Neuron (in vitro differentiated cells): ENCODE results near the gene CDS1.
A peak's percentile ranks its signal among the peaks of the same experiment; 100 is the strongest.
"Not testable (repeated sequence)": the region's sequence is repeated elsewhere in the genome, so short reads cannot be mapped to it uniquely, and the experiment has no call there.

Source experiments
- H2AFZ ChIP-seq: one replicate; pipeline ENCODE4 v1.6.1; 2013; ENCODE audit warnings: low read depth, mild to moderate bottlenecking, inconsistent platforms, low read length, moderate library complexity
- H3K27me3 ChIP-seq: one replicate; pipeline ENCODE4 v1.6.1; 2013; ENCODE audit warnings: low read length; ENCODE audit not compliant: insufficient read depth
- H3K36me3 ChIP-seq: one replicate; pipeline ENCODE4 v1.6.1; 2013; ENCODE audit warnings: low read length; ENCODE audit not compliant: insufficient read depth
- H3K4me1 ChIP-seq: one replicate; pipeline ENCODE4 v1.6.1; 2013; ENCODE audit warnings: low read length; ENCODE audit not compliant: insufficient read depth
- H3K4me3 ChIP-seq: 2 replicates; pipeline ENCODE4 v1.5.1; 2013; ENCODE audit warnings: mild to moderate bottlenecking, low read length, moderate library complexity
- H3K9me3 ChIP-seq: one replicate; pipeline ENCODE4 v1.6.1; 2013; ENCODE audit warnings: low read length

The CDS1 gene

GRCh38 chr4:84582988-84583875 is at the start of gene CDS1:
Gene CDS1 (plus strand): TSS chr4:84583127. CDS start chr4:84583402, 275 bp downstream.
- peak within 1 kb of the TSS; percentile 83 for H2AFZ ChIP-seq
- peaks cover 28% of the 10 kb centered on the region for H3K4me1 ChIP-seq
- H3K36me3 ChIP-seq = no peaks in the 10 kb centered on the region
- H3K9me3 ChIP-seq = peaks cover 2% of the 10 kb centered on the region
- peaks cover 39% of the 10 kb centered on the region for H3K27me3 ChIP-seq
- H3K4me3 ChIP-seq = peak within 1 kb of the TSS; percentile 84

- no peaks in the 10 kb centered on the region for H3K36me3 ChIP-seq
- H3K9me3 ChIP-seq = no peaks in the 10 kb centered on the region
- no peak overlapping the region for H2AFZ ChIP-seq
- H3K27me3 ChIP-seq = no peaks in the 10 kb centered on the region
- no peak overlapping the region for H3K4me3 ChIP-seq
- H3K4me1 ChIP-seq = no peaks in the 10 kb centered on the region
Measured at GRCh38 chr4:84535901-84536300, 47.0 kb upstream of the CDS1 start.

- Histone ChIP-seq H3K27me3 (no peaks in the 10 kb centered on the region), H3K9me3 (no peaks in the 10 kb centered on the region), H2AFZ (no peak overlapping the region), H3K36me3 (no peaks in the 10 kb centered on the region), H3K4me3 (no peak overlapping the region), H3K4me1 (no peaks in the 10 kb centered on the region)
Measured at GRCh38 chr4:84545093-84545492, 37.8 kb upstream of the CDS1 start.

- no peaks in the 10 kb centered on the region for H3K27me3 ChIP-seq
- H3K4me1 ChIP-seq = no peaks in the 10 kb centered on the region
- no peak overlapping the region for H2AFZ ChIP-seq
- H3K4me3 ChIP-seq = no peak overlapping the region
- H3K9me3 ChIP-seq = no peaks in the 10 kb centered on the region
- no peaks in the 10 kb centered on the region for H3K36me3 ChIP-seq
Measured at GRCh38 chr4:84547211-84547610, 35.7 kb upstream of the CDS1 start.

GRCh38 chr4:84549191-84549590 is 33.7 kb upstream of the CDS1 start:
- not testable (repeated sequence) for H3K4me1 ChIP-seq, H3K4me3 ChIP-seq, H3K27me3 ChIP-seq, H3K36me3 ChIP-seq, H3K9me3 ChIP-seq, H2AFZ ChIP-seq

GRCh38 chr4:84562156-84562555 is 20.8 kb upstream of the CDS1 start:
- Histone ChIP-seq H3K36me3 (no peaks in the 10 kb centered on the region), H2AFZ (no peak overlapping the region), H3K9me3 (no peaks in the 10 kb centered on the region), H3K4me1 (no peaks in the 10 kb centered on the region), H3K4me3 (no peak overlapping the region), H3K27me3 (no peaks in the 10 kb centered on the region)

GRCh38 chr4:84563002-84563401 is 19.9 kb upstream of the CDS1 start:
- no peaks in the 10 kb centered on the region for H3K36me3 ChIP-seq
- no peak overlapping the region for H3K4me3 ChIP-seq
- H3K4me1 ChIP-seq = no peaks in the 10 kb centered on the region
- no peaks in the 10 kb centered on the region for H3K9me3 ChIP-seq
- H3K27me3 ChIP-seq = no peaks in the 10 kb centered on the region
- no peak overlapping the region for H2AFZ ChIP-seq

- Histone ChIP-seq H3K4me1 (no peaks in the 10 kb centered on the region), H3K27me3 (no peaks in the 10 kb centered on the region), H3K36me3 (no peaks in the 10 kb centered on the region), H2AFZ (no peak overlapping the region), H3K4me3 (no peak overlapping the region), H3K9me3 (no peaks in the 10 kb centered on the region)
Measured at GRCh38 chr4:84565951-84566350, 17.0 kb upstream of the CDS1 start.

- no peaks in the 10 kb centered on the region for H3K36me3 ChIP-seq
- H3K4me3 ChIP-seq = no peak overlapping the region
- H3K4me1 ChIP-seq = no peaks in the 10 kb centered on the region
- H2AFZ ChIP-seq = no peak overlapping the region
- H3K9me3 ChIP-seq = no peaks in the 10 kb centered on the region
- H3K27me3 ChIP-seq = peaks cover 4% of the 10 kb centered on the region
Measured at GRCh38 chr4:84568496-84568895, 14.4 kb upstream of the CDS1 start.

- peaks cover 6% of the 10 kb centered on the region for H3K27me3 ChIP-seq
- no peak overlapping the region for H3K4me3 ChIP-seq
- H3K36me3 ChIP-seq = no peaks in the 10 kb centered on the region
- no peaks in the 10 kb centered on the region for H3K9me3 ChIP-seq
- H3K4me1 ChIP-seq = no peaks in the 10 kb centered on the region
- no peak overlapping the region for H2AFZ ChIP-seq
Measured at GRCh38 chr4:84569009-84569408, 13.9 kb upstream of the CDS1 start.

GRCh38 chr4:84573385-84574068 is 9.4 kb upstream of the CDS1 start:
- Histone ChIP-seq H2AFZ (no peak overlapping the region), H3K27me3 (peaks cover 10% of the 10 kb centered on the region), H3K9me3 (no peaks in the 10 kb centered on the region), H3K36me3 (no peaks in the 10 kb centered on the region), H3K4me3 (no peak overlapping the region), H3K4me1 (no peaks in the 10 kb centered on the region)

- Histone ChIP-seq H3K36me3 (no peaks in the 10 kb centered on the region), H3K4me1 (peaks cover 5% of the 10 kb centered on the region), H3K9me3 (no peaks in the 10 kb centered on the region), H3K4me3 (no peak overlapping the region), H2AFZ (no peak overlapping the region), H3K27me3 (peaks cover 10% of the 10 kb centered on the region)
Measured at GRCh38 chr4:84574069-84574720, 8.7 kb upstream of the CDS1 start.
